Lung microvascular endothelial cell (primary cell): ENCODE measurements around the gene ZNF398. TPM values are rescaled to one million over a fixed set of nuclear protein-coding genes. Genes with fewer than 3 reads are reported as not detected.

Source experiments
- DNase-seq, 2 donors: peaks; one replicate each; pipeline versions ENCODE4 v3.0.0 to v3.0.0-alpha.2; 2010; ENCODE audit warnings: low read depth in 2 of 2
- total RNA-seq: library from RNA; depleted of rRNA; stranded (reverse); fragments of >200 nt; gene quantifications from 2 replicates; pipeline ENCODE4 v1.2.1, GENCODE V29; 2014

The ZNF398 gene
- total RNA-seq, 1 donor from 2014 or later: 5.2 TPM

- peak; percentile 75 to 78 for DNase-seq
Observed at GRCh38 chr7:149147752-149148653, 750 bp downstream of the ZNF398 start.

DNA sequence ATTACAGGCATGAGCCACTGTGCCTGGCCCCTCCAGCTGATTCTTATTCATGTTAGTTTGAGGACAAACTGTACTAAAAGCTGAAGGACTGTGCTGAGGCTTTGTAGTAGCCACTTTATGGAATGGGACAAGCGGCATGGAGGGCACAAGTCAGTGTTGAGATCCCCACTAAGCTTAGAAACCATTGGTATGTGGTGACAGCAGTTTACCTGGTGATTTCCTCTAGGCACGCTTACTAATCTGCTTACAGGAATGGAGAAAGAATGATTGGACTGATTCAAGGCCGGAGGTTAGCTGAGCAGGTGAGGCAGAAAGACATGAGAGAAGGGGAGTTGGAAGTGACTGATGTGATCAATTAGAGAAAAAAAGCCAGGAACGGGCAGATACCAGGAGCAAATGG, 3.7 kb downstream of the ZNF398 start:
- DNase-seq: no peak

DNA sequence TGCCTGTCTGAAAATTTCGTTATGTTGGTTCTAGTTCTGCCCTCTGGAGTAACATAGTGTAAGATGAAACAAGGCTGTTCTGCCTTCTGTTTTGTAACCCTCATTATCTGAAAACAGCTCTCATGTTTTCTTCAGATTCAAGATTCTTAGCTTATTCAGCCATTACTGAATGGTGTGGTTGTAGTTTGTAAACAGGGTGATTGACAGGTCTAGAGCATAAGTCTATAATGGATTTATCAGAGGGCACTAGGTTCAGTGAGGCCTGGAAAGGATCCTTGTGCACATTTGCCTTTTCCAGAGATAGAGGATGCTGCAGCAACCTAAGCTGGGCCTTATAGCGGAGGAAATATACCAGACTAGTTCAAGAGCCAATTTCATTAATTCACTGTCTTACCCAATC, 6.1 kb downstream of the ZNF398 start:
- no peak for DNase-seq

- DNase-seq: no peak
Observed at GRCh38 chr7:149154056-149154455, 6.8 kb downstream of the ZNF398 start.

GRCh38 chr7:149156898-149157297, 9.6 kb downstream of the ZNF398 start:
- DNase-seq: no peak

- DNase-seq: peak; percentile 22 to 32
Observed at GRCh38 chr7:149161241-149161848, 14.1 kb downstream of the ZNF398 start.

DNA sequence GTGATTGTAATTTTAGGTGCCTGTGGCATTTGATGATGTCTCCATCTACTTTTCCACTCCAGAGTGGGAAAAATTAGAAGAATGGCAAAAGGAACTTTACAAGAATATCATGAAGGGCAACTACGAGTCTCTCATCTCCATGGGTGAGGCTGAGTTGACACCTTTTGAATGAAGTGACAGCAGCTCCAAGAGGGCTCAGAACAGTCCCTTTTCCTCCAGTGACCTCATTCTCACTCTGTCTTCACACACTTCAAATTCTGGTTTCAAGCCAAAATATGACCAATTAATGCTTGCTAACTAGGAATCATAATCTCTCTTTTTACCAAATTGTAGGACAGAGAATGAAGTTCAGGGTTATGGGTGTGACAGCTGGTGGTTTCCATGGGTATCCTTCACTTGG, 18.9 kb downstream of the ZNF398 start:
- no peak for DNase-seq

- no peak for DNase-seq
Observed at GRCh38 chr7:149166630-149167352, 19.5 kb downstream of the ZNF398 start.

GRCh38 chr7:149171892-149172533, 24.8 kb downstream of the ZNF398 start:
- DNase-seq: peak; percentile 11 to 33

- no peak for DNase-seq
Observed at GRCh38 chr7:149172534-149172920, 25.3 kb downstream of the ZNF398 start.

- DNase-seq: no peak
Observed at GRCh38 chr7:149175150-149175549, 27.9 kb downstream of the ZNF398 start.

GRCh38 chr7:149179241-149179640, 32.0 kb downstream of the ZNF398 start:
- DNase-seq: no peak

GRCh38 chr7:149180722-149181449, 33.6 kb downstream of the ZNF398 start:
- peak in 1 of 2 donors; percentile 30 for DNase-seq

GRCh38 chr7:149181450-149181790, 34.2 kb downstream of the ZNF398 start:
- no peak for DNase-seq

GRCh38 chr7:149184274-149184673, 37.0 kb downstream of the ZNF398 start:
- no peak for DNase-seq

GRCh38 chr7:149188213-149188612, 41.0 kb downstream of the ZNF398 start:
- DNase-seq: no peak

- DNase-seq: no peak
Observed at GRCh38 chr7:149188637-149189259, 41.5 kb downstream of the ZNF398 start.

DNA sequence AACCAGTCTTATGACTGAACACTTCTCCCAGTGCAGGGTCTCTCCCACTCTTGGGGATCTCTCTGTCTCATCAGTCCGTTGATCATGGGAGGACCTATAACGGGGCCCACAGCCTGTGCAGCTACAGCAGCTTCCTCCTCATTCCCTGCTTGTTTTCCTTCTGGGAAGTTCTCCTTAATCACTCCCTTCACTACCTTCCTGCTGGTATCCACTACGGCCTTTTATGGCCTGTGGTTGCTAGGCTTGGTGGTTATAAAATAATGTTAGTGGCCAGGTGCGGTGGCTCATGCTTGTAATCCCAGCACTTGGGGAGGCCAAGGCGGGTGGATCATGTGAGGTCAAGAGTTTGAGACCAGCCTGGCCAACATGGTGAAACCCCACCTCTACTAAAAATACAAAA, 44.6 kb downstream of the ZNF398 start:
- DNase-seq: no peak

GRCh38 chr7:149194799-149195179, 47.5 kb downstream of the ZNF398 start:
- no peak for DNase-seq
